IMR-90 (cell line): ENCODE data around the gene PLBD1. TPM values are rescaled to one million over a fixed set of nuclear protein-coding genes. Genes with fewer than 3 reads are reported as not detected.

Experiments
- ATAC-seq: fragments of 200-7000 bp; cut with Tn5 transposase; 2 replicates; pipeline ENCODE4 v1.9.1; 2020; ENCODE audit warnings: low read depth, mild to moderate bottlenecking, moderate library complexity
- BruUV-seq: library from RNA; stranded (reverse); fragments of 400-500 nt; replicated peaks from 2 replicates; lab custom pipeline; 2021; lab: Mats Ljungman, UMichigan
- CTCF ChIA-PET: fragments of 300-600 bp; formaldehyde crosslinking; extraction: SDS; loops from one replicate; lab custom pipeline; 2021; ENCODE audit warnings: antibody characterized with exemption; lab: Yijun Ruan, JAX
- POLR2A ChIA-PET: fragments of 300-600 bp; sonication (Branson Sonifier 250); formaldehyde crosslinking; loops from one replicate; lab custom pipeline; 2022; ENCODE audit warnings: antibody characterized with exemption; ENCODE audit not compliant: unreplicated experiment; lab: Charles Lee
- DNase-seq: peaks from one replicate; pipeline ENCODE4 v3.0.0; 2013
- H2AFZ ChIP-seq: replicated peaks from 2 replicates; pipeline ENCODE3; 2013; ENCODE audit warnings: low read length, mild to moderate bottlenecking; ENCODE audit not compliant: poor library complexity
- H2AK5ac ChIP-seq: 2 replicates; pipeline ENCODE4 v1.6.1; 2013; ENCODE audit warnings: low read depth, low read length, inconsistent platforms
- H2AK9ac ChIP-seq: replicated peaks from 2 replicates; pipeline ENCODE3; 2013; ENCODE audit warnings: mild to moderate bottlenecking, low read depth, low read length, moderate library complexity; ENCODE audit not compliant: poor library complexity
- H2BK120ac ChIP-seq: 2 replicates; pipeline ENCODE4 v1.6.1; 2013; ENCODE audit warnings: low read depth, low read length, inconsistent platforms
- H2BK15ac ChIP-seq: 3 replicates; pipeline ENCODE4 v1.6.1; 2013; ENCODE audit warnings: low read depth, low read length, inconsistent platforms
- H2BK20ac ChIP-seq: 2 replicates; pipeline ENCODE4 v1.6.1; 2013; ENCODE audit warnings: low read depth, mild to moderate bottlenecking, inconsistent platforms, low read length, moderate library complexity
- H2BK5ac ChIP-seq: 2 replicates; pipeline ENCODE4 v1.6.1; 2013; ENCODE audit warnings: mild to moderate bottlenecking, low read depth, low read length, inconsistent platforms; ENCODE audit not compliant: poor library complexity, severe bottlenecking
- H3K14ac ChIP-seq: replicated peaks from 2 replicates; pipeline ENCODE4 v1.6.1; 2013; ENCODE audit warnings: low read depth, low read length, inconsistent platforms
- H3K18ac ChIP-seq: 2 replicates; pipeline ENCODE4 v1.6.1; 2013; ENCODE audit warnings: low read depth, low read length, control low read depth
- H3K23ac ChIP-seq: 2 replicates; pipeline ENCODE4 v1.6.1; 2013; ENCODE audit warnings: low read depth, low read length, inconsistent platforms
- H3K27ac ChIP-seq: 2 replicates; pipeline ENCODE4 v1.5.1; 2013; ENCODE audit warnings: mild to moderate bottlenecking, control low read depth, low read length; ENCODE audit not compliant: insufficient read depth
- H3K27me3 ChIP-seq: 2 replicates; pipeline ENCODE4 v1.6.1; 2013; ENCODE audit warnings: low read length; ENCODE audit not compliant: control insufficient read depth, insufficient read depth
- H3K36me3 ChIP-seq: 2 replicates; pipeline ENCODE4 v1.6.1; 2013; ENCODE audit warnings: low read length, mixed read lengths; ENCODE audit not compliant: control insufficient read depth, insufficient read depth
- H3K4ac ChIP-seq: 2 replicates; pipeline ENCODE4 v1.6.1; 2013; ENCODE audit warnings: low read depth, low read length, inconsistent platforms
- H3K4me1 ChIP-seq: 2 replicates; pipeline ENCODE4 v1.6.1; 2013; ENCODE audit warnings: low read length, mixed read lengths; ENCODE audit not compliant: control insufficient read depth, insufficient read depth
- H3K4me2 ChIP-seq: 2 replicates; pipeline ENCODE4 v1.6.1; 2013; ENCODE audit warnings: low read depth, mild to moderate bottlenecking, control low read depth, low read length, moderate library complexity
- H3K4me3 ChIP-seq: 2 replicates; pipeline ENCODE4 v1.5.1; 2013; ENCODE audit warnings: low read depth, mild to moderate bottlenecking, control low read depth, low read length, moderate library complexity; ENCODE audit not compliant: insufficient read depth
- H3K56ac ChIP-seq: 2 replicates; pipeline ENCODE4 v1.6.1; 2013; ENCODE audit warnings: low read length, inconsistent platforms; ENCODE audit not compliant: insufficient read depth; ENCODE audit errors: extremely low read depth
- H3K79me1 ChIP-seq, 2 experiments: 2 replicates each; pipeline ENCODE4 v1.6.1; 2013; ENCODE audit warnings: low read length in 2 of 2, inconsistent platforms in 1 of 2, low read depth in 1 of 2
- H3K9ac ChIP-seq: 2 replicates; pipeline ENCODE4 v1.6.1; 2013; ENCODE audit warnings: low read depth, low read length, control low read depth
- H3K9me1 ChIP-seq: 2 replicates; pipeline ENCODE4 v1.6.1; 2013; ENCODE audit warnings: low read length, inconsistent platforms; ENCODE audit not compliant: insufficient read depth
- H3K9me3 ChIP-seq: 2 replicates; pipeline ENCODE4 v1.6.1; 2013; ENCODE audit warnings: low read length; ENCODE audit not compliant: control insufficient read depth, insufficient read depth
- H4K20me1 ChIP-seq: 2 replicates; pipeline ENCODE4 v1.6.1; 2013; ENCODE audit warnings: low read length, inconsistent platforms; ENCODE audit not compliant: insufficient read depth
- H4K5ac ChIP-seq: 2 replicates; pipeline ENCODE4 v1.6.1; 2013; ENCODE audit warnings: mild to moderate bottlenecking, low read depth, low read length, control low read depth
- H4K8ac ChIP-seq, 2 experiments: 2 replicates each; pipeline ENCODE4 v1.6.1; 2013; ENCODE audit warnings: low read depth in 2 of 2, low read length in 2 of 2, control low read depth in 1 of 2, inconsistent platforms in 1 of 2
- H4K91ac ChIP-seq: 2 replicates; pipeline ENCODE4 v1.6.1; 2013; ENCODE audit warnings: low read depth, low read length, inconsistent platforms; ENCODE audit not compliant: insufficient read depth
- CHD1 ChIP-seq: IDR thresholded peaks from 2 replicates; pipeline ENCODE4 v1.6.1; 2012; ENCODE audit warnings: low read depth, low read length, improper control_type of control experiment
- MXI1 ChIP-seq: IDR thresholded peaks from 2 replicates; pipeline ENCODE4 v1.6.1; 2012; ENCODE audit warnings: low read depth, mild to moderate bottlenecking, low read length, moderate library complexity, borderline replicate concordance
- NFE2L2 ChIP-seq: fragments of 150-350 bp; IDR thresholded peaks from 2 replicates; pipeline ENCODE4 v1.6.1; 2016; ENCODE audit warnings: low read depth, mild to moderate bottlenecking, low read length
- RCOR1 ChIP-seq: IDR thresholded peaks from 2 replicates; pipeline ENCODE4 v1.6.1; 2012; ENCODE audit warnings: mild to moderate bottlenecking, low read length, improper control_type of control experiment; ENCODE audit not compliant: insufficient replicate concordance
- SMC3 ChIP-seq: fragments of 150-350 bp; IDR thresholded peaks from 2 replicates; pipeline ENCODE4 v1.6.1; 2016; ENCODE audit warnings: low read depth, mild to moderate bottlenecking, antibody characterized with exemption, low read length, moderate library complexity
- WGBS, 2 experiments: methylation state at CpG; one replicate each; pipeline versions ENCODE4 v1.1.5 to v1.1.7; 2013; ENCODE audit warnings: missing lambda C conversion rate in 2 of 2; ENCODE audit not compliant: insufficient read length in 1 of 2; ENCODE audit errors: extremely low coverage in 2 of 2; 5-methylcytosine and 5-hydroxymethylcytosine counted together
- dilution Hi-C: fragments of 300-500 bp; cut with HindIII; formaldehyde crosslinking; loops from one replicate; pipeline ENCODE4 v1.14.3; 2018; ENCODE audit warnings: low sequenced_read_pairs; ENCODE audit not compliant: unreplicated experiment
- in situ Hi-C: fragments of 300-500 bp; cut with MboI; formaldehyde crosslinking; loops from 3 replicates; pipeline ENCODE4 v1.14.3; 2019; ENCODE audit warnings: low sequenced_read_pairs, inconsistent platforms, mixed read lengths
- intact Hi-C: fragments of 100-400 bp; cut with micrococcal nuclease; formaldehyde crosslinking; loops from 2 replicates; pipeline ENCODE4 v1.10.0; 2022
- polyA plus RNA-seq, 3 experiments: library from polyadenylated mRNA; depleted of rRNA; stranded (reverse); fragments of >200 nt; gene quantifications; 2 replicates each; pipeline ENCODE4 v1.2.3, GENCODE V29; 2012; ENCODE audit warnings: low replicate concordance in 1 of 3
- total RNA-seq: library from RNA; depleted of rRNA; stranded (reverse); fragments of >200 nt; gene quantifications from 2 replicates; pipeline ENCODE4 v1.2.3, GENCODE V29; 2012

The PLBD1 gene
- total and polyA plus RNA-seq, 2 of the 4 experiments (the other 2 are of a cell fraction) = under 0.01 TPM; not detected in 1

GRCh38 chr12:14525964-14526363 lies 41.7 kb downstream of the PLBD1 start:
- peaks cover 4% of the 10 kb centered on the region; the same call in 1 of the 2 replicates for H3K9me3 ChIP-seq
- no peak overlapping the region for H3K4me2 ChIP-seq
- no peak overlapping the region for H4K8ac ChIP-seq
- no peaks in the 10 kb centered on the region for H3K9me1 ChIP-seq
- H3K14ac ChIP-seq = no peak overlapping the region
- no peak overlapping the region for H3K18ac ChIP-seq
- no peaks in the 10 kb centered on the region for H3K4me1 ChIP-seq
- DNase-seq (no peak), ATAC-seq (no peak)
- dilution Hi-C loops (no loop called here), in situ Hi-C loops (no loop called here), intact Hi-C loops (no loop called here)
- H4K5ac ChIP-seq = no peak overlapping the region
- WGBS, 2 experiments = no CpG with 5 or more reads among the region's 2 CpGs
- no TSS peak for BruUV-seq
- no peak overlapping the region for H3K4me3 ChIP-seq
- no peak overlapping the region for H2BK5ac ChIP-seq
- no peaks in the 10 kb centered on the region for H3K27me3 ChIP-seq
- no peak overlapping the region for H2AK9ac ChIP-seq
- CTCF ChIA-PET = no interaction called here
- no peak overlapping the region for H4K91ac ChIP-seq
- no peak overlapping the region for H2AFZ ChIP-seq
- POLR2A ChIA-PET = no interaction called here
- no peak overlapping the region for H2BK120ac ChIP-seq
- H3K27ac ChIP-seq = no peak overlapping the region
- H3K23ac ChIP-seq = no peak overlapping the region
- no peak for TF ChIP-seq NFE2L2
- TF ChIP-seq CHD1 = no peak
- TF ChIP-seq RCOR1 = no peak
- no peak for TF ChIP-seq MXI1
- TF ChIP-seq SMC3 = no peak
- no peak overlapping the region for H2BK15ac ChIP-seq
- H2AK5ac ChIP-seq = no peak overlapping the region
- H3K4ac ChIP-seq = no peak overlapping the region
- H4K20me1 ChIP-seq = no peaks in the 10 kb centered on the region
- H3K36me3 ChIP-seq = no peaks in the 10 kb centered on the region
- no peaks in the 10 kb centered on the region for H3K79me1 ChIP-seq
- H3K9ac ChIP-seq = no peak overlapping the region
- H3K56ac ChIP-seq = no peak overlapping the region
- no peak overlapping the region for H2BK20ac ChIP-seq
